Measurements from ENCODE around the gene TWSG1.

Gene TWSG1

GRCh38 chr18:9334329-9334972 is at the start of gene TWSG1:
TWSG1 (plus strand) TSS chr18:9334773; CDS start chr18:9337230, 2,457 bp downstream.
- peak; percentile 90 for DNase-seq

GRCh38 chr18:9285604-9286003 is 49.0 kb upstream of the TWSG1 start:
- DNase-seq: no peak

GRCh38 chr18:9287036-9287435 is 47.5 kb upstream of the TWSG1 start:
- no peak for DNase-seq

- no peak for DNase-seq
Observed at GRCh38 chr18:9289698-9290097, 44.9 kb upstream of the TWSG1 start.

GRCh38 chr18:9290156-9290555 is 44.4 kb upstream of the TWSG1 start:
- DNase-seq: no peak

- DNase-seq: no peak
Observed at GRCh38 chr18:9292047-9292446, 42.5 kb upstream of the TWSG1 start.

- no peak for DNase-seq
Observed at GRCh38 chr18:9293948-9294347, 40.6 kb upstream of the TWSG1 start.

- no peak for DNase-seq
Observed at GRCh38 chr18:9296233-9297006, 38.2 kb upstream of the TWSG1 start.

GRCh38 chr18:9297007-9297393 is 37.6 kb upstream of the TWSG1 start:
- no peak for DNase-seq

- DNase-seq: no peak
Observed at GRCh38 chr18:9304388-9305070, 30.0 kb upstream of the TWSG1 start.

- DNase-seq: no peak
Observed at GRCh38 chr18:9319333-9319732, 15.2 kb upstream of the TWSG1 start.

GRCh38 chr18:9321017-9321452 is 13.5 kb upstream of the TWSG1 start:
- DNase-seq: no peak

GRCh38 chr18:9321736-9322135 is 12.8 kb upstream of the TWSG1 start:
- no peak for DNase-seq

GRCh38 chr18:9322744-9323143 is 11.8 kb upstream of the TWSG1 start:
- DNase-seq: no peak

- DNase-seq: no peak
Observed at GRCh38 chr18:9323750-9324445, 10.7 kb upstream of the TWSG1 start.

- DNase-seq: no peak
Observed at GRCh38 chr18:9325716-9326115, 8.9 kb upstream of the TWSG1 start.

- DNase-seq: no peak
Observed at GRCh38 chr18:9328776-9329175, 5.8 kb upstream of the TWSG1 start.

- no peak for DNase-seq
Observed at GRCh38 chr18:9329471-9329870, 5.1 kb upstream of the TWSG1 start.

GRCh38 chr18:9330419-9330818 is 4.2 kb upstream of the TWSG1 start:
- no peak for DNase-seq

- peak; percentile 8 for DNase-seq
Observed at GRCh38 chr18:9333441-9334328, 888 bp upstream of the TWSG1 start.

GRCh38 chr18:9334973-9335696 is 562 bp downstream of the TWSG1 start:
- DNase-seq: peak; percentile 27

- DNase-seq: no peak
Observed at GRCh38 chr18:9335697-9336045, 1.1 kb downstream of the TWSG1 start.
